GM12873 (cell line): Measurements from ENCODE around the gene PGM5.

ENCODE experiments used
- CTCF ChIP-seq: IDR thresholded peaks from 2 replicates; pipeline ENCODE4 v1.5.1; 2012; ENCODE audit warnings: low read depth, mild to moderate bottlenecking, moderate library complexity, low read length, control low read depth; ENCODE audit not compliant: insufficient read depth; ENCODE audit errors: missing control alignments

Gene PGM5

GRCh38 chr9:68470067-68470466 is 113.7 kb downstream of the PGM5 start:
- no peak for TF ChIP-seq CTCF

- TF ChIP-seq CTCF, result no peak
Observed at GRCh38 chr9:68470634-68471033, 114.2 kb downstream of the PGM5 start.

GRCh38 chr9:68472119-68472518 is 115.7 kb downstream of the PGM5 start:
- TF ChIP-seq CTCF, result no peak

DNA sequence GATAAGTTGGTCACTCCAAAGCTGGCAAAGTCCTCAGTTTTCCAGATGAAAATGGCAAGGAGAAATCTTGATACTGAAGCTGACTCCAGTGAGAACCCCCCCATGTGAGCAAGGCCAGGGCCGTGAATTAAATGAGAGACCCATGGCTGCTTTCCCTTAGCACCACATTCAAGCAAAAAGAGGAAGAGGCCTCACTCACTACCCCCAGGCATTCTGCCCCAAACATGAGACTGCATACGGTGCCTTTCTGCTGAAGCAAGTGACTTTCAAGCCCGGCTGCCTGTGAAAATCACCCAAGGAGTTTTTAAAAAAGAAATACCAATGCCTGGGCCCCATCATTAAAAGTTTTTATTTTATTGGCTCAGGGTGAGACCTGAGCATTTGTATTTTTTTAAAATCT is 117.4 kb downstream of the PGM5 start:
- no peak for TF ChIP-seq CTCF

GRCh38 chr9:68476422-68476821 is 120.0 kb downstream of the PGM5 start:
- TF ChIP-seq CTCF, result no peak

DNA sequence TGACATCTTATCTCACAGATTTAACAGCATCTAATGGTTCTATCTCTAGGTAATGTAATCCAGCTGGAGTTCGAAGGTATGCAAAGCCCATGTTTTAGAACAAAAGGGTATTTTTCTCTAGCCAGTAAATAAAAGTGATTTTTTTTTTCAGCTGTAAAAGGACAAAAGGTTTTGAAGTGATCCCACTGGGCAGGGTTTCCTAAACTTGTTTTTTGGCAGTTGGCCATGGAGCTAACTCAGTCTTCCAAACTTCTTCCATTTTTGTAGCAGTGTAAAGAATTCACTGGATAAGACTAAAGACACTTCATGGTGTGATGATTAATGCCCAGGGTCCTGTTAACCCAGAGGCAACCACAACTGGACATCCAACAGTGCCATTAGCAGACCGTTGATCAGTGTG is 120.4 kb downstream of the PGM5 start:
- no peak for TF ChIP-seq CTCF

- no peak for TF ChIP-seq CTCF
Observed at GRCh38 chr9:68480807-68481206, 124.4 kb downstream of the PGM5 start.
